LHCN-M2 (cell line): ENCODE measurements around the gene VIP. TPM values are rescaled to one million over a fixed set of nuclear protein-coding genes. Genes with fewer than 3 reads are reported as not detected.
A peak's percentile ranks its signal among the peaks of the same experiment; 100 is the strongest.
"Not testable (repeated sequence)": the region's sequence is repeated elsewhere in the genome, so short reads cannot be mapped to it uniquely, and the experiment has no call there.

ENCODE experiments used
- DNase-seq: peaks from one replicate; pipeline ENCODE4 v3.0.0-alpha.2; 2012; ENCODE audit warnings: low read depth
- polyA plus RNA-seq: library from polyadenylated mRNA; unstranded; fragments of >200 nt; gene quantifications from one replicate; pipeline ENCODE4 v1.2.1, GENCODE V29; 2012; ENCODE audit warnings: missing spikeins
- total RNA-seq: library from RNA; depleted of rRNA; stranded (reverse); fragments of >200 nt; gene quantifications from 2 replicates; pipeline ENCODE4 v1.2.3, GENCODE V29; 2014; rRNA removed

The VIP gene
- total RNA-seq, result 0.06 TPM in 1 of 2 replicates, not detected in the other
- not detected for polyA plus RNA-seq

GRCh38 chr6:152750694-152751093, at the start of gene VIP:
Gene VIP (plus strand): TSS chr6:152750797. CDS start chr6:152752178, 1,381 bp downstream.
- peak; percentile 43 for DNase-seq

- DNase-seq, result no peak
These were observed 49.3 kb upstream of the VIP start for GRCh38 chr6:152701081-152701862.

GRCh38 chr6:152701863-152702401, 48.7 kb upstream of the VIP start:
- no peak for DNase-seq

- DNase-seq, result not testable (repeated sequence)
These were observed 46.8 kb upstream of the VIP start for GRCh38 chr6:152703750-152704149.

GRCh38 chr6:152705327-152705726, 45.3 kb upstream of the VIP start:
- no peak for DNase-seq

GRCh38 chr6:152716322-152716721, 34.3 kb upstream of the VIP start:
- DNase-seq, result no peak

- DNase-seq, result no peak
These were observed 29.6 kb upstream of the VIP start for GRCh38 chr6:152720974-152721373.

GRCh38 chr6:152721956-152722355, 28.6 kb upstream of the VIP start:
- DNase-seq, result no peak

- peak; percentile 86 for DNase-seq
These were observed 27.2 kb upstream of the VIP start for GRCh38 chr6:152723398-152723797.

- no peak for DNase-seq
These were observed 24.3 kb upstream of the VIP start for GRCh38 chr6:152726313-152726712.

- no peak for DNase-seq
These were observed 23.1 kb upstream of the VIP start for GRCh38 chr6:152727507-152727906.

- DNase-seq, result no peak
These were observed 16.0 kb upstream of the VIP start for GRCh38 chr6:152734630-152735029.

GRCh38 chr6:152736687-152737273, 13.8 kb upstream of the VIP start:
- DNase-seq, result no peak

GRCh38 chr6:152745509-152746171, 5.0 kb upstream of the VIP start:
- no peak for DNase-seq

GRCh38 chr6:152746172-152746553, 4.4 kb upstream of the VIP start:
- DNase-seq, result peak; percentile 14

GRCh38 chr6:152748843-152749242, 1.8 kb upstream of the VIP start:
- DNase-seq, result peak; percentile 9

GRCh38 chr6:152749336-152749735, 1.3 kb upstream of the VIP start:
- DNase-seq, result no peak

GRCh38 chr6:152765331-152765730, 14.7 kb downstream of the VIP start:
- DNase-seq, result no peak

GRCh38 chr6:152769159-152769558, 18.6 kb downstream of the VIP start:
- DNase-seq, result no peak

GRCh38 chr6:152769993-152770392, 19.4 kb downstream of the VIP start:
- DNase-seq, result no peak

- DNase-seq, result no peak
These were observed 20.6 kb downstream of the VIP start for GRCh38 chr6:152771061-152771687.

GRCh38 chr6:152775428-152775827, 24.8 kb downstream of the VIP start:
- no peak for DNase-seq
